ENCODE measurements around the gene FFAR4.

The FFAR4 gene

GRCh38 chr10:93573051-93573909 lies 6.8 kb downstream of the FFAR4 start:
- no peak for DNase-seq

- DNase-seq, result no peak
These were observed 7.5 kb downstream of the FFAR4 start for GRCh38 chr10:93573924-93574323.

GRCh38 chr10:93576888-93577287 lies 10.4 kb downstream of the FFAR4 start:
- no peak for DNase-seq

GRCh38 chr10:93577565-93577964 lies 11.1 kb downstream of the FFAR4 start:
- DNase-seq, result no peak

- DNase-seq, result no peak
These were observed 12.6 kb downstream of the FFAR4 start for GRCh38 chr10:93579089-93579488.

- DNase-seq, result no peak
These were observed 13.7 kb downstream of the FFAR4 start for GRCh38 chr10:93579985-93580711.

GRCh38 chr10:93580828-93581227 lies 14.4 kb downstream of the FFAR4 start:
- DNase-seq, result no peak

- DNase-seq, result no peak
These were observed 18.0 kb downstream of the FFAR4 start for GRCh38 chr10:93584445-93584844.

- DNase-seq, result no peak
These were observed 23.4 kb downstream of the FFAR4 start for GRCh38 chr10:93589648-93590562.

- DNase-seq, result no peak
These were observed 24.2 kb downstream of the FFAR4 start for GRCh38 chr10:93590638-93591037.

- no peak for DNase-seq
These were observed 24.8 kb downstream of the FFAR4 start for GRCh38 chr10:93591065-93591808.

- no peak for DNase-seq
These were observed 26.8 kb downstream of the FFAR4 start for GRCh38 chr10:93593254-93593653.

GRCh38 chr10:93593749-93594148 lies 27.3 kb downstream of the FFAR4 start:
- no peak for DNase-seq

- DNase-seq, result no peak
These were observed 28.1 kb downstream of the FFAR4 start for GRCh38 chr10:93594518-93594917.

GRCh38 chr10:93595378-93596161 lies 29.1 kb downstream of the FFAR4 start:
- no peak for DNase-seq

GRCh38 chr10:93596539-93596938 lies 30.1 kb downstream of the FFAR4 start:
- no peak for DNase-seq

- no peak for DNase-seq
These were observed 30.7 kb downstream of the FFAR4 start for GRCh38 chr10:93597075-93597599.

GRCh38 chr10:93598157-93598556 lies 31.7 kb downstream of the FFAR4 start:
- DNase-seq, result no peak

- DNase-seq, result no peak
These were observed 32.9 kb downstream of the FFAR4 start for GRCh38 chr10:93599335-93599734.

GRCh38 chr10:93599778-93600177 lies 33.3 kb downstream of the FFAR4 start:
- no peak for DNase-seq

GRCh38 chr10:93600446-93601145 lies 34.1 kb downstream of the FFAR4 start:
- DNase-seq, result peak in 1 of 2 experiments; percentile 12

Measured in NCI-H526 (cell line).